B cell (primary cell): ENCODE data around the gene CREB5. TPM values are rescaled to one million over a fixed set of nuclear protein-coding genes. Genes with fewer than 3 reads are reported as not detected.
A peak's percentile ranks its signal among the peaks of the same experiment; 100 is the strongest.

Source experiments
- ATAC-seq: fragments of 200-7000 bp; cut with Tn5 transposase; one replicate; pipeline ENCODE4 v1.10.0; 2021; ENCODE audit warnings: low read depth, mild to moderate bottlenecking, moderate number of reproducible peaks, moderate library complexity
- CTCF ChIA-PET: fragments of 350-600 bp; sonication (Branson Sonifier 250); formaldehyde crosslinking; loops from one replicate; lab custom pipeline; 2021; ENCODE audit warnings: antibody characterized with exemption, inconsistent platforms; lab: Charles Lee
- POLR2A ChIA-PET: fragments of 350-600 bp; sonication (Branson Sonifier 250); formaldehyde crosslinking; loops from one replicate; lab custom pipeline; 2021; ENCODE audit warnings: antibody characterized with exemption; lab: Charles Lee
- DNase-seq: peaks from one replicate; pipeline ENCODE4 v3.0.0; 2013
- H2AFZ ChIP-seq: 2 replicates; pipeline ENCODE4 v1.6.1; 2012; ENCODE audit warnings: mild to moderate bottlenecking, low read depth, low read length; ENCODE audit not compliant: insufficient read depth, poor library complexity, severe bottlenecking
- H3K27ac ChIP-seq, 2 donors: 1 replicate in 1 of 2; 2 replicates in 1 of 2; pipeline ENCODE4 v1.5.1; 2012 to 2013; ENCODE audit warnings: low read length in 2 of 2, mild to moderate bottlenecking in 2 of 2, moderate library complexity in 1 of 2
- H3K27me3 ChIP-seq, 4 experiments: fragments of 200-600 bp in 1 of 4; sonication (generic) in 1 of 4; replicated peaks in 1 of 4; 1 replicate in 2 of 4; 2 replicates in 2 of 4; pipeline versions ENCODE4 v1.6.1 to v1.7.0; 2013 to 2016; ENCODE audit warnings: low read length in 3 of 4, mild to moderate bottlenecking in 2 of 4, mixed read lengths in 1 of 4, moderate library complexity in 1 of 4; ENCODE audit not compliant: insufficient read depth in 4 of 4, control insufficient read depth in 3 of 4; ENCODE audit errors: control extremely low read depth in 1 of 4
- H3K36me3 ChIP-seq, 2 experiments: replicated peaks in 1 of 2; 1 replicate in 1 of 2; 2 replicates in 1 of 2; pipeline versions ENCODE4 v1.6.1 to v1.7.1; 2013; ENCODE audit warnings: low read length in 1 of 2; ENCODE audit not compliant: insufficient read depth in 2 of 2, control insufficient read depth in 1 of 2; ENCODE audit errors: control extremely low read depth in 1 of 2, extremely low read depth in 1 of 2
- H3K4me1 ChIP-seq, 2 donors: fragments of 200-600 bp in 1 of 2; sonication (generic) in 1 of 2; 1 replicate in 1 of 2; 2 replicates in 1 of 2; pipeline versions ENCODE4 v1.5.1 to v1.6.1; 2013 to 2017; ENCODE audit warnings: low read length in 2 of 2; ENCODE audit not compliant: control insufficient read depth in 2 of 2, insufficient read depth in 2 of 2
- H3K4me2 ChIP-seq: replicated peaks from 2 replicates; pipeline ENCODE3; 2012; ENCODE audit warnings: mild to moderate bottlenecking, low read depth, low read length; ENCODE audit not compliant: poor library complexity, severe bottlenecking
- H3K4me3 ChIP-seq, 5 experiments: fragments of 200-600 bp in 1 of 5; sonication (generic) in 1 of 5; 1 replicate in 3 of 5; 2 replicates in 2 of 5; pipeline versions ENCODE4 v1.5.1 to v1.7.0; 2011 to 2016; ENCODE audit warnings: low read length in 4 of 5, mild to moderate bottlenecking in 4 of 5, low read depth in 2 of 5, control low read depth in 1 of 5, moderate library complexity in 1 of 5; ENCODE audit not compliant: insufficient read depth in 1 of 5; ENCODE audit errors: control extremely low read depth in 1 of 5, extremely low read depth in 1 of 5
- H3K79me2 ChIP-seq: fragments of 200-600 bp; sonication (generic); one replicate; pipeline ENCODE4 v1.6.0; 2016; ENCODE audit warnings: low read length; ENCODE audit not compliant: control insufficient read depth, insufficient read depth
- H3K9ac ChIP-seq: fragments of 200-600 bp; sonication (generic); 2 replicates; pipeline ENCODE4 v1.6.1; 2017; ENCODE audit warnings: mild to moderate bottlenecking, low read length, moderate library complexity
- H3K9me3 ChIP-seq, 3 donors: one replicate each; pipeline versions ENCODE4 v1.6.1 to v1.7.1; 2013; ENCODE audit warnings: low read length in 2 of 3; ENCODE audit not compliant: control insufficient read depth in 2 of 3, insufficient read depth in 1 of 3; ENCODE audit errors: control extremely low read depth in 1 of 3
- H4K20me1 ChIP-seq: 2 replicates; pipeline ENCODE4 v1.6.0; 2012; ENCODE audit warnings: mild to moderate bottlenecking, low read length; ENCODE audit not compliant: insufficient read depth, control insufficient read depth, poor library complexity, severe bottlenecking
- H3K27ac Mint-ChIP-seq: one replicate; pipeline ENCODE4 v1.8.0; 2021; ENCODE audit warnings: mixed read lengths
- H3K27me3 Mint-ChIP-seq: one replicate; pipeline ENCODE4 v1.8.0; 2021; ENCODE audit warnings: mixed read lengths
- H3K4me1 Mint-ChIP-seq: one replicate; pipeline ENCODE4 v1.8.0; 2021; ENCODE audit warnings: mixed read lengths
- H3K4me3 Mint-ChIP-seq: one replicate; pipeline ENCODE4 v1.8.0; 2021; ENCODE audit warnings: mixed read lengths
- H3K9me3 Mint-ChIP-seq: one replicate; pipeline ENCODE4 v1.8.0; 2022; ENCODE audit warnings: mixed read lengths; ENCODE audit not compliant: insufficient read depth
- CTCF ChIP-seq: fragments of 200-600 bp; IDR thresholded peaks from one replicate; pipeline ENCODE4 v1.8.0; 2022; ENCODE audit warnings: antibody characterized with exemption, mild to moderate bottlenecking
- EZH2 ChIP-seq: IDR thresholded peaks from 2 replicates; pipeline ENCODE4 v1.6.1; 2012; ENCODE audit warnings: borderline replicate concordance, low read depth, mild to moderate bottlenecking, moderate library complexity, low read length; ENCODE audit not compliant: insufficient read depth, poor library complexity, severe bottlenecking
- WGBS: methylation state at CpG from one replicate; pipeline ENCODE4 v1.1.5; 2013; ENCODE audit warnings: missing lambda C conversion rate; ENCODE audit not compliant: insufficient coverage; 5-methylcytosine and 5-hydroxymethylcytosine counted together
- intact Hi-C: fragments of 100-400 bp; cut with micrococcal nuclease; formaldehyde crosslinking; loops from one replicate; pipeline ENCODE4 v1.10.0; 2022
- polyA plus RNA-seq: library from polyadenylated mRNA; depleted of rRNA; stranded (reverse); fragments of >200 nt; gene quantifications from 2 replicates; pipeline ENCODE4 v1.2.3, GENCODE V29; 2012
- total RNA-seq, 2 donors: library from RNA; stranded (reverse); fragments of 120-200 nt in 1 of 2; gene quantifications; 1 replicate in 1 of 2; 2 replicates in 1 of 2; pipeline versions ENCODE4 v1.2.3 to v1.2.4, GENCODE V29; 2013 to 2022

The CREB5 gene
- total and polyA plus RNA-seq, 2 donors (not counting 1 experiment from before 2014, with no cell fraction given) = 0.05 to 0.95 TPM

GRCh38 chr7:28808796-28809533 lies 396.6 kb downstream of the CREB5 start:
- H3K27me3 Mint-ChIP-seq = no peaks in the 10 kb centered on the region
- Histone ChIP-seq H4K20me1 (no peaks in the 10 kb centered on the region), H3K4me1 (peaks cover 0 to 11% of the 10 kb centered on the region in 2 donors), H3K4me2 (peak overlapping the region; percentile 23), H3K79me2 (no peaks in the 10 kb centered on the region), H3K9ac (peak overlapping the region; percentile 15), H3K27me3 (no peaks in the 10 kb centered on the region), H3K9me3 (no peaks in the 10 kb centered on the region), H3K4me3 (no peak overlapping the region), H3K36me3 (no peaks in the 10 kb centered on the region), H3K27ac (no peak overlapping the region), H2AFZ (no peak overlapping the region)
- POLR2A ChIA-PET = no interaction called here
- peaks cover 17% of the 10 kb centered on the region for H3K4me1 Mint-ChIP-seq
- WGBS = 83% methylated on average over 17 of the region's 23 CpGs
- H3K9me3 Mint-ChIP-seq = no peaks in the 10 kb centered on the region
- H3K4me3 Mint-ChIP-seq = peak overlapping the region; percentile 72
- TF ChIP-seq CTCF (peak; percentile 23), EZH2 (no peak)
- CTCF ChIA-PET = interaction anchor here (0.6 to 2.2 kb wide), 3 partner anchors 19 to 398 kb away, joined by 3 to 10 read pairs (median 3); no protein-coding TSS in a partner anchor
- peak overlapping the region; percentile 68 for H3K27ac Mint-ChIP-seq
- intact Hi-C loops = loop anchor here (1.0 kb wide), 1 partner anchor 45 kb away; no protein-coding TSS in a partner anchor
- DNase-seq (peak; percentile 66), ATAC-seq (peak; percentile 88)

DNA sequence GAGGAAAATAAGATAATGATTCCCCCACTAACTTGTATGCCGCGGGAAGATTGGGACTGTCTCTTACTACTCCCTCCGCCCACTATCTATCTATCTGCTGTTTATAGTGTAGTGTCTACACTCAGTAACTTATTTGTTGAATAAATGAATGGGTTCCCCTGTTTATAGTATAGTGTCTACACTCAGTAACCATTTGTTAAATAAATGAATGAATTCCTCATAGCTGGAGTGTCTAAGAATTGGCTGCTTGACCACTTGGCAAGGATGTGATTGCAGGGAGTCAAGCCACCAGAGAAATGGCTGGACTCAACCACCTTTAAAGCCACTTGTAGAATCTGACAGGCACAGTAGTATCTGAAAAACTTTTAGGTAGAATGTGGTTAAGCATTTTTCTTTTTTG lies 398.7 kb downstream of the CREB5 start:
- ChIA-PET CTCF (no interaction called here), POLR2A (no interaction called here)
- no peak overlapping the region for H3K4me2 ChIP-seq
- H3K27me3 Mint-ChIP-seq = no peaks in the 10 kb centered on the region
- H3K4me1 ChIP-seq = peaks cover 16 to 25% of the 10 kb centered on the region in 2 donors
- no peak for ATAC-seq
- H3K36me3 ChIP-seq = no peaks in the 10 kb centered on the region
- no peak for DNase-seq
- intact Hi-C loops = no loop called here
- no CpG with 5 or more reads among the region's 3 CpGs for WGBS
- peaks cover 34% of the 10 kb centered on the region for H3K4me1 Mint-ChIP-seq
- H2AFZ ChIP-seq = no peak overlapping the region
- H3K4me3 ChIP-seq = no peak overlapping the region
- no peaks in the 10 kb centered on the region for H3K79me2 ChIP-seq
- H3K9me3 Mint-ChIP-seq = no peaks in the 10 kb centered on the region
- no peaks in the 10 kb centered on the region for H4K20me1 ChIP-seq
- TF ChIP-seq EZH2 = no peak
- TF ChIP-seq CTCF = no peak
- no peaks in the 10 kb centered on the region for H3K9me3 ChIP-seq
- H3K9ac ChIP-seq = no peak overlapping the region
- no peak overlapping the region for H3K27ac ChIP-seq
- H3K4me3 Mint-ChIP-seq = no peak overlapping the region
- no peaks in the 10 kb centered on the region for H3K27me3 ChIP-seq
- H3K27ac Mint-ChIP-seq = no peak overlapping the region
